Measurements from ENCODE around the gene MFSD8. TPM values are rescaled to one million over a fixed set of nuclear protein-coding genes. Genes with fewer than 3 reads are reported as not detected.
"Not testable (repeated sequence)": the region's sequence is repeated elsewhere in the genome, so short reads cannot be mapped to it uniquely, and the experiment has no call there.

MFSD8 gene
- total and polyA plus RNA-seq, 4 donors = 7.2 to 40.6 (median 17.9) TPM

DNA sequence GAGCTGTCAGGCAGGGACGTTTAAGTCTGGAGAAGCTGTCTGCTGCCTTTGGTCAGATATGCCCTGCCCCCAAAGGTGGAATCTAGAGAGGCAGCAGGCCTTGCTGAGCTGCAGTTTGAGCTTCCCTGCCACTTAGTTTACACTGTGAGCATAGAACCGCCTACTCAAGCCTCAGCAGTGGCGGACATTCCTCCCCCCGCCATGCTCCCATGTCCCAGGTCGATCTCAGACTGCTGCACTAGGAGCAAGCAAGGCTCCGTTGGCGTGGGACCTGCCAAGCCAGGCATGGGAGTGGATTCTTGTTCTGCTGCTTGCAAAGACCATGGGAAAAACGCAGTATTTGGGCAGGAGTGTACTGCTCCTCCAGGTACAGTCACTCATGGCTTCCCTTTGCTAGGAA, 59.9 kb downstream of the MFSD8 start:
- Histone ChIP-seq H3K4me3 (no peak overlapping the region), H3K9ac (ENCODE audit: insufficient read depth in 1 of 2, low read length in 2 of 2) (no peak overlapping the region), H3K36me3 (ENCODE audit: control insufficient read depth in 4 of 4, insufficient read depth in 4 of 4, low read length in 4 of 4) (no peaks in the 10 kb centered on the region), H3K27me3 (ENCODE audit: control insufficient read depth in 3 of 3, insufficient read depth in 3 of 3, low read length in 2 of 3) (no peaks in the 10 kb centered on the region), H3K9me3 (ENCODE audit: control insufficient read depth in 4 of 4, insufficient read depth in 3 of 4, low read length in 3 of 4) (peaks cover 0 to 4% (median 0%) of the 10 kb centered on the region in 4 donors), H3K27ac (ENCODE audit: low read depth in 1 of 2, low read length in 1 of 2) (no peak overlapping the region), H3K4me1 (ENCODE audit: control insufficient read depth in 5 of 5, insufficient read depth in 5 of 5, low read length in 5 of 5) (no peaks in the 10 kb centered on the region)
- TF ChIP-seq, protein P1, sequence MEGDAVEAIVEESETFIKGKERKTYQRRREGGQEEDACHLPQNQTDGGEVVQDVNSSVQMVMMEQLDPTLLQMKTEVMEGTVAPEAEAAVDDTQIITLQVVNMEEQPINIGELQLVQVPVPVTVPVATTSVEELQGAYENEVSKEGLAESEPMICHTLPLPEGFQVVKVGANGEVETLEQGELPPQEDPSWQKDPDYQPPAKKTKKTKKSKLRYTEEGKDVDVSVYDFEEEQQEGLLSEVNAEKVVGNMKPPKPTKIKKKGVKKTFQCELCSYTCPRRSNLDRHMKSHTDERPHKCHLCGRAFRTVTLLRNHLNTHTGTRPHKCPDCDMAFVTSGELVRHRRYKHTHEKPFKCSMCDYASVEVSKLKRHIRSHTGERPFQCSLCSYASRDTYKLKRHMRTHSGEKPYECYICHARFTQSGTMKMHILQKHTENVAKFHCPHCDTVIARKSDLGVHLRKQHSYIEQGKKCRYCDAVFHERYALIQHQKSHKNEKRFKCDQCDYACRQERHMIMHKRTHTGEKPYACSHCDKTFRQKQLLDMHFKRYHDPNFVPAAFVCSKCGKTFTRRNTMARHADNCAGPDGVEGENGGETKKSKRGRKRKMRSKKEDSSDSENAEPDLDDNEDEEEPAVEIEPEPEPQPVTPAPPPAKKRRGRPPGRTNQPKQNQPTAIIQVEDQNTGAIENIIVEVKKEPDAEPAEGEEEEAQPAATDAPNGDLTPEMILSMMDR (IDR thresholded peaks at IDR 0.05; ENCODE audit: control extremely low read depth, extremely low read depth) = no peak
- 87% methylated on average over 8 of the region's 8 CpGs for WGBS, 2 donors
- DNase-seq = no peak
- no peak for ATAC-seq (ENCODE audit: insufficient read depth, low FRiP score)

DNA sequence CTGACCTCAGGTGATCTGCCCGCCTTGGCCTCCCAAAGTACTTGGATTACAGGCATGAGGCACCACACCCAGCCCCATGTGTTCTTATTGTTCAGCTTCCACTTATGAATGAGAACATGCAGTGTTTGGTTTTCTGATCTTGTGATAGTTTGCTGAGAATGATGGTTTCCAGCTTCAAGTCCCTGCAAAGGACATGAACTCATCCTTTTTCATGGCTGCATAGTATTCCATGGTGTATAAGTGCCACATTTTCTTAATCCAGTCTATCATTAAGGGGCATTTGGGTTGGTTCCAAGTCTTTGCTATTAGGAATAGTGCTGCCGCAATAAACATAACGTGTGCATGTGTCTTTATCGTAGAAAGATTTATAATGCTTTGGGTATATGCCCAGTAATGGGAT, 65.3 kb downstream of the MFSD8 start:
- H3K36me3 ChIP-seq (ENCODE audit: control insufficient read depth in 4 of 4, insufficient read depth in 4 of 4, low read length in 4 of 4); H3K4me3 ChIP-seq; H3K9me3 ChIP-seq (ENCODE audit: control insufficient read depth in 4 of 4, insufficient read depth in 3 of 4, low read length in 3 of 4); DNase-seq; ATAC-seq (ENCODE audit: insufficient read depth, low FRiP score); H3K27ac ChIP-seq (ENCODE audit: low read depth in 1 of 2, low read length in 1 of 2); H3K9ac ChIP-seq (ENCODE audit: insufficient read depth in 1 of 2, low read length in 2 of 2); H3K4me1 ChIP-seq (ENCODE audit: control insufficient read depth in 5 of 5, insufficient read depth in 5 of 5, low read length in 5 of 5); H3K27me3 ChIP-seq (ENCODE audit: control insufficient read depth in 3 of 3, insufficient read depth in 3 of 3, low read length in 2 of 3): not testable (repeated sequence)
- whole genome bisulfite sequencing, 2 donors = 97 to 99% methylated on average over 4 of the region's 4 CpGs

DNA sequence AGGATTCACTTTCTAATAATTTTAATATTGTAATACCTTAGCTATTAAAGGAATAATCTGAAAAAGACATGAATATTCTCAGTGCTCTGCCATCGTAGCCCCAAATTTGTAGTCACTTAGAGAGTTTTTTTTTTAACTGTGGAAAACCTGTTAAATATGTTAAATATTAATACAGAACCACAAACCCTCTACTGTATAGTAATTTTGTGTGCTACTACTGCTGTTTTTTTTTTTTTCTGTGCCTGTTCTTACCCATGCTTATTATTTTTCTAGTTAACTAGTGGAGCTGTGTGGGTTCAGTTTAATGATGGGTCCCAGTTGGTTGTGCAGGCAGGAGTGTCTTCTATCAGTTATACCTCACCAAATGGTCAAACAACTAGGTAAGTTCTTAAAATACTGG, 68.4 kb downstream of the MFSD8 start:
- TF ChIP-seq, protein P1 (IDR thresholded peaks at IDR 0.05; ENCODE audit: control extremely low read depth, extremely low read depth) = no peak
- ATAC-seq (ENCODE audit: insufficient read depth, low FRiP score) (no peak), DNase-seq (no peak)
- Histone ChIP-seq H3K4me1 (ENCODE audit: control insufficient read depth in 5 of 5, insufficient read depth in 5 of 5, low read length in 5 of 5) (no peaks in the 10 kb centered on the region), H3K9me3 (ENCODE audit: control insufficient read depth in 4 of 4, insufficient read depth in 3 of 4, low read length in 3 of 4) (no peaks in the 10 kb centered on the region), H3K27me3 (ENCODE audit: control insufficient read depth in 3 of 3, insufficient read depth in 3 of 3, low read length in 2 of 3) (no peaks in the 10 kb centered on the region), H3K36me3 (ENCODE audit: control insufficient read depth in 4 of 4, insufficient read depth in 4 of 4, low read length in 4 of 4) (peaks cover 0 to 8% (median 4%) of the 10 kb centered on the region in 4 donors), H3K9ac (ENCODE audit: insufficient read depth in 1 of 2, low read length in 2 of 2) (no peak overlapping the region), H3K4me3 (no peak overlapping the region), H3K27ac (ENCODE audit: low read depth in 1 of 2, low read length in 1 of 2) (no peak overlapping the region)
- 90 to 94% methylated on average over 1 of the region's 1 CpG for WGBS, 2 donors

DNA sequence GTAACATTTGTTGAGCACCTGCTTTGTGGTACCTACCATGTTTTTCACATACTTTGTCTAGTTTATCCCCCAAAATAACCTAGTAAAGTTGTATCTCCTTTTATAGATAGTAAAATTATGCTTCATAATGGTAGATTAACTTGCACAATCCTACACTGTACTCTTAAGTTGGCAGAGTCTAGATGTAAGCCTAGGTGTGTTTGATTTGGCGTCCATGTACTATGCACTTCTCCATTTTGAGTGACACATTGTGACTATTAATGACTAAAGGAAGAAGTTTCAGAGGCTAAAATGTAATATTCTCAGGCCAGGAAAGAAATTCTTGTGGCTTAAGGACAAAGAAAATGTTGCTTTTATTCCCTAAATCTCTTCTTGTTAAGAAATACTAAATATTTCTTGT, 68.9 kb downstream of the MFSD8 start:
- Histone ChIP-seq H3K27me3 (ENCODE audit: control insufficient read depth in 3 of 3, insufficient read depth in 3 of 3, low read length in 2 of 3) (no peaks in the 10 kb centered on the region), H3K36me3 (ENCODE audit: control insufficient read depth in 4 of 4, insufficient read depth in 4 of 4, low read length in 4 of 4) (peaks cover 0 to 8% (median 4%) of the 10 kb centered on the region in 4 donors), H3K27ac (ENCODE audit: low read depth in 1 of 2, low read length in 1 of 2) (no peak overlapping the region), H3K9ac (ENCODE audit: insufficient read depth in 1 of 2, low read length in 2 of 2) (no peak overlapping the region), H3K4me1 (ENCODE audit: control insufficient read depth in 5 of 5, insufficient read depth in 5 of 5, low read length in 5 of 5) (no peaks in the 10 kb centered on the region), H3K4me3 (no peak overlapping the region), H3K9me3 (ENCODE audit: control insufficient read depth in 4 of 4, insufficient read depth in 3 of 4, low read length in 3 of 4) (no peaks in the 10 kb centered on the region)
- no peak for ATAC-seq (ENCODE audit: insufficient read depth, low FRiP score)
- TF ChIP-seq, protein P1 (IDR thresholded peaks at IDR 0.05; ENCODE audit: control extremely low read depth, extremely low read depth) = no peak
- no peak for DNase-seq
- 73 to 78% methylated on average over 1 of the region's 1 CpG for WGBS, 2 donors
